DMS 273 treated with DMSO at 0.1 percent for 48 hours (cell line): ENCODE data around the gene NRG4.
"Not testable (repeated sequence)": the region's sequence is repeated elsewhere in the genome, so short reads cannot be mapped to it uniquely, and the experiment has no call there.

ENCODE experiments used
- DNase-seq: peaks from one replicate; lab custom pipeline; 2025; lab: John Stamatoyannopoulos, UW

The NRG4 gene

DNA sequence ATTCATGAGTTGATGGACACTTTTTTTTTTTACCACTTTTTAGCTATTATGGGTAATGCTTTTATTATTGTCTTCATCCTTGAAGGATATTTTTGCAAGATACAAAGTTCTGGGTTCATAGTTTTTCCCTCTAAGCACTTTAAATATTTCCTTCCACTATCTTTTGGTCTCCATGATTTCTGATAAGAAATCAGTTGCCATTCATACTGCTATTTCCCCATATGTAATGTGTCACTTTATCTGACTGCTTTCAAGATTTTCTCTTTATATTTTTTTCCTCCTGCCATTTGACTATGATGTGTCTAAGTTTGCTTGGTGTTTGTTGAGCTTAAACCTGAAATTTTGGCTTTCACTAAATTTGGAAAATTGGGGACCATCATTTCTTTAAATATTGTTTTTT is 19.3 kb downstream of the NRG4 start:
- no peak for DNase-seq

- DNase-seq, result no peak
Measured at GRCh38 chr15:75989875-75990274, 22.3 kb downstream of the NRG4 start.

GRCh38 chr15:75989045-75989444 is 23.2 kb downstream of the NRG4 start:
- DNase-seq, result no peak

DNA sequence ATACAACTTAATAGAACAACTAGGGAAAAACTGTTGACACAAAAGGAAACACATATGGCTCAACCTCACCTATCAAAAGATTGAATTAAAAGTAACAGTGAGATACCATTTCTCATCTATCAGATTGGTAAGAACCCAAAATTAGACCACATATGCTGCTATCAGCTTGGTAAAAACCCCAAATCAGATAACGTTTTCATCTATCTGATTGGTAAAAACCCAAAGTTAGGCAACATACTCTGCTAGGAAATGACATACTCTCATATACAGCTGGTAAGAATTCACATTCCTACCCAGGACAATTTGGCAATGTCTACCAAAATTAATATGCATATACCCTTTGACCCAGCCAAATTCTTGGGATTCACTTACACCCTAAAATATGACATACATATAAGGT is 26.3 kb downstream of the NRG4 start:
- no peak for DNase-seq

GRCh38 chr15:75984706-75985105 is 27.5 kb downstream of the NRG4 start:
- not testable (repeated sequence) for DNase-seq

GRCh38 chr15:75982468-75982867 is 29.8 kb downstream of the NRG4 start:
- no peak for DNase-seq

GRCh38 chr15:75981149-75981815 is 30.9 kb downstream of the NRG4 start:
- DNase-seq, result no peak

DNA sequence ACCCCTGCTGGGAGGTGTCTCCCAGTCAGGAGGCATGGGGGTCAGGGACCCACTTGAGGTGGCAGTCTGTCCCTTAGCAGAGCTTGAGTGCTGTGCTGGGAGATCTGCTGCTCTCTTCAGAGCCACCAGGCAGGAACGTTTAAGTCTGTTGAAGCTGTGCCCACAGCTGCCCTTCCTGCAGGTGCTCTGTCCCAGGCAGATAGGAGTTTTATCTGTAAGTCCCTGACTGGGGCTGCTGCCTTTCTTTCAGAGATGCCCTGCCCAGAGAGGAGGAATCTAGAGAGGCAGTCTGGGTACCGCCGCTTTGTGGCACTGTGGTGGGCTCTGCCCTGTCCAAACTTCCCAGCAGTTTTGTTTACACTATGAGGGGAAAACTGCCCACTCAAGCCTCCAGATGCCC is 35.5 kb downstream of the NRG4 start:
- DNase-seq, result not testable (repeated sequence)

DNA sequence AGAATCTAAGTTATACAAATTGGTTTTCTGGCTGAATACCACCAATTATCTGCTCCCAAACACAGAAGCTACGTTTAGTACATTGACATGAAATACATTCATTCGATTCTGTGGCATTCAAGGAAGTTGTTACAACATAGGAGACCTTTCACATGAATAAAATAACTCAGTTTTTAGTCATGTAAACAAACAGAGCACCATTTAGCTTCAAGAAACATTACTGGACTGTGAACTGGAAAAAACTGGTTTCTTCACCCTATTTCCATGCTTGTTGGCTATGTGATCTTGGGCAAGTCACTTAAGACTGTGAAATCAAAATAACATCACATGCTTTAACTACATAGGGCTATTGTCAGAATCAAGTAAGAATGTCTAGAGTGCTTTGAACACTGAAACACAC is 46.2 kb downstream of the NRG4 start:
- no peak for DNase-seq

- no peak for DNase-seq
Measured at GRCh38 chr15:75961331-75961730, 50.9 kb downstream of the NRG4 start.

- no peak for DNase-seq
Measured at GRCh38 chr15:75955720-75956119, 56.5 kb downstream of the NRG4 start.

- DNase-seq, result no peak
Measured at GRCh38 chr15:75952525-75952924, 59.7 kb downstream of the NRG4 start.

GRCh38 chr15:75948761-75949296 is 63.4 kb downstream of the NRG4 start:
- DNase-seq, result no peak

DNA sequence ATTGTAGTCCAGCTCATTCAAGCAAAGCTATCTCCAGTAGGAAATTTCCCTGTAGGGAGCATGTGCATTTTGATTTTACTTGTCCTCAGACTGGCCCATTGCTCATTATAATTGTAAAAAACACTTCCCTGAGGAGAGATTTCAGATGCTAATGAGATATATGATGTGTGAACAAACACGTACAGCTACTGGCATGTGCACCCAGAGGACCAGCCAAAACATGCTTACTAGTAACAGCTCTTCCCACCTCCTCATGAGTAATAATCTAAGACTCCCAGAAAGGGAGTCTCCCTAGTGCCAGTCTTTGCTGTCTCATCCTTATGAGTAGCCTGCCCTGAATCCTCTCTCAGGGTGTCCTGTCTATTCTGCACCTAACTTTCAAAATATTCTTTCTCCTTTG is 65.1 kb downstream of the NRG4 start:
- no peak for DNase-seq

DNA sequence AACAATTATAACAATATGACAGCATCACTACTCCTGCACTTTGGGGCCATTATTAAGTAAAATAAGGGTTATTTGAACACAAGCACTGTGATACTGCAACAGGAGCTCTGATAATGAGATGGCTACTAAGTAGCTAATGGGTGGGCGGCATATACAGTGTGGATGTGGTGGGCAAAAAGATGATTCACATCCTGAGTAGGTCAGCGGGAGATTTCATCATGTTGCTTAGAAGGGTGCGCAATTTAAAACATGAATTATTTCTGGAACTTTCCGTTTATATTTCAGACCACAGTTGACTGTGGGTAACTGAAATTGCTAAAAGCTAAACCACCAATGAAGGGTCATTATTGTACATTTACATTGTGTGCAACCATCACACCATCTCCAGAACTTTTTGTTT is 66.3 kb downstream of the NRG4 start:
- no peak for DNase-seq

GRCh38 chr15:75943713-75944215 is 68.5 kb downstream of the NRG4 start:
- no peak for DNase-seq

DNA sequence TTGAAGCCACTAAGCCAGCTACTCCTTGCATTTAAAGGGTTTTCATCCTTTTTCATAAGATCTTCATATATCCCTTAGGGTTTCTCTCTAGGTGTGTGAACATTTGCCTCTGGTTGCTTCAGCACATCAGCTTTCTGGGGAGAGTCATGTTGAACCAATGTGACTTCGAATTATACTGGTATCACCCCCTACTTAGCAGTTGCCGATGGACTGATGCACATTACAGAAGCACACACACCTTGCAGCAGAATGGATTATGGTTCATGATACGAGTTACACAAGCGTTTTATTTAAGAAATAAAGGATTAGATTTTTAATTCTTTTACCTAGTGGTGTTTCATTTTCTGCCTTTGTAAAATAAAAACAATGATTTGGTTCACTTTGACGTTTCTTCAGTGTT is 69.0 kb downstream of the NRG4 start:
- DNase-seq, result no peak

DNA sequence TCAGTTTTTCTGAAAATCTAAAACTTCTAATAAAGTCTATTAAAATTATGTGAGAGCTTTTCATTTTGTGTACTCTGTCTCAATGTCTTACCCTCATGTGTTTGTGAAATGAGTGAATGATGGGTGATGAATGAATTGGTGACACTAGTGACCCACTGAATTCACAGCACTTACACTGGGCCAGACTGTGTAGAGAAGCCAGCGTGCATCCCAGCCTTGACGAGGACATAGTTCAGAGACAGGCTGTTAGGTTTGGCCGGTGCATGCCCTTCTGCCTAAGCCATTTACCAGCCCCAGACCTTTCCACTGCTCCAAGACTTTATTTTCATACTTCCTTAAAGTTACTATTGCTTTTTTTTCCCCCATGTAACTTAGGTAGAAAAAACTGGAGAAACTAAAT is 69.8 kb downstream of the NRG4 start:
- no peak for DNase-seq

GRCh38 chr15:75930866-75931265 is 81.4 kb downstream of the NRG4 start:
- DNase-seq, result no peak

DNA sequence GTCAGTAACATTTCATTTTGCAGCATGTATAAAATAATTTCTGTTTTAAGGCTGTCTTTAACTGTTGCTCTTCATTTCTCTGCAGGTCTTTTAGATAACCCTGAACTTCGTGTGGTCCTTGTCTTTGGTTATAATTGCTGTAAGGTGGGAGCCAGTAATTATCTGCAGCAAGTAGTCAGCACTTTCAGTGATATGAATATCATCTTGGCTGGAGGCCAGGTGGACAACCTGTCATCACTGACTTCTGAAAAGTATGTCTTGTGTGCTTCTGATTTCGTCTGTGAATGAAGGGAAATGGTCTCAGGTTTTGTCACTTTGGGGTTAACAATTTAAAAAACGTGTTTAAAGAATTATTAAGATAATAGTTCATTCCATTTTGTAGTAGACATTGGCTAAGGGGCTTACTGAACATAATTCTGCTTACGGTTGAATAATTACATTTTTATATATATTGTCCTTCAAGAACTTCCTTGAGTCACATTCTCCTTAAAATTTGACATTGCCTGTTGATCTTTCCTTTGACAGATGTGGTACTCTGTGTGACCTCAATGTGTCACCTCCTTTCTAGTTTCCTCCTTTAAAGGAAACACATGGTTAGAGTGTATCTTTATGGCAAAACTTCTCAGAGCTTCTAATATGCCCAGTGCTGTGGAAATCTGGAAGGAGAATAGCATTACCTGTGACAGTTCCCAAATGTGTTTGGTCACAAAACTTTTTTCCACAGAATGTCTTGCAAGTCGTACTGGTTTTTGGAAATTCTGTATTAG is 82.2 kb downstream of the NRG4 start:
- no peak for DNase-seq

GRCh38 chr15:75928680-75929608 is 83.3 kb downstream of the NRG4 start:
- no peak for DNase-seq

DNA sequence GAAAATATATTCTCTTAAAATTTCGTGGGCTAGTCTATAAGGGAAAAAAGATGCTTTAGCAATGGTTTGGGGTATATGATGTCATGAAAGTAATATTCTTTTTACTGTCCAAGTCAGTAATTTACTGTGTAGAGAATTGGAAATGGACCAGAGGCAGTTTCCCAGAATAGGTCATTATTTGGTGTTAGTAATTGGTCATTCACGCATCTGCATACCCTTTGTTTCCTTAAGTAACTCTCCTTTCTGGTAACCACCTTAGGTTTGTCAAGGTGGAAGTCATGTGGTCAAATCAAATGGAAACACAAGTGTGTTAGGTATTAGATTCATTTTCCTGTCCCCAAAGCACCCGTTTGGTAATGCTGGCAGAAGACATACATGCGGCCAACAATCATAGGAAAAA is 84.6 kb downstream of the NRG4 start:
- no peak for DNase-seq
